Gastroesophageal sphincter (tissue), 3 donors: Measurements from ENCODE around the gene PARM1.

Experiments
- CTCF ChIP-seq, 4 experiments: fragments of 200-600 bp in 2 of 4; fragments of 450-650 bp in 2 of 4; sonication (generic) in 1 of 4; IDR thresholded peaks; one replicate each; pipeline ENCODE4 v1.5.1; 2017 to 2019; ENCODE audit warnings: antibody characterized with exemption in 4 of 4, mild to moderate bottlenecking in 2 of 4, moderate library complexity in 2 of 4
- EP300 ChIP-seq: sonication (generic); formaldehyde crosslinking; IDR thresholded peaks from one replicate; pipeline ENCODE4 v1.6.1; 2017; ENCODE audit warnings: antibody characterized with exemption, mild to moderate bottlenecking
- POLR2A ChIP-seq, 2 donors: fragments of 450-650 bp; IDR thresholded peaks; one replicate each; pipeline ENCODE4 v1.6.1; 2017; ENCODE audit warnings: antibody characterized with exemption in 2 of 2, mild to moderate bottlenecking in 2 of 2, moderate library complexity in 1 of 2

GRCh38 chr4:75056277-75056676 lies 123.4 kb downstream of the PARM1 start:
- TF ChIP-seq CTCF (IDR thresholded peaks at IDR 0.05), result no peak
- TF ChIP-seq POLR2A (IDR thresholded peaks at IDR 0.05), result no peak
- TF ChIP-seq EP300, result no peak
